ENCODE data around the gene KLHL24.
A peak's percentile ranks its signal among the peaks of the same experiment; 100 is the strongest.

- TF ChIP-seq CTCF (IDR thresholded peaks at IDR 0.05) (no peak), POLR2A (IDR thresholded peaks at IDR 0.05) (peak; percentile 98 to 99), POLR2AphosphoS5 (IDR thresholded peaks at IDR 0.05; ENCODE audit: insufficient read depth in 1 of 2, low read depth in 1 of 2) (peak; percentile 96 to 100)
Observed at GRCh38 chr3:183635431-183636220, at the start of gene KLHL24.
